ENCODE results near the gene GPX2. TPM values are rescaled to one million over a fixed set of nuclear protein-coding genes. Genes with fewer than 3 reads are reported as not detected.

The GPX2 gene
- total and polyA plus RNA-seq, 2 of the 4 experiments (the other 2 are of a cell fraction): not detected

DNA sequence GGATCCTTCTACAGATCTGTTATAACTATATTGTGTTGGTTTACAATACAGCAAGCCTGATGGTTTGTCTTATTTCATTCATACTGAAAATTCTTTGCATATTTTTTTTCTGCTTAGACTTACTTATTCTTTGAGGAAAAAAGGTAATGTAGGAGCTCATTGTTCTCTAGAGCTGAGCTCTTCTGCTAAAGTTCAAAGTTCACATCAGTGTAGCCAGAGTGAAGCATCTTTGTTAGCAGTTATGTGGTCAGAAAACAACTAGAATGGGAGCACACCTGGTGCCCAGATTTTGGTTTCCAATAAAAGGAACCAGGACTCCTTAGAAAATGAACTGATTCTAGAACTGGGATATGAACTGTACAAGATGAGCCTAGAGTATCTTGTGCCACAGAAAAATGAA, 10.3 kb downstream of the GPX2 start:
- no peak overlapping the region for H3K4ac ChIP-seq (ENCODE audit: low read depth, low read length)
- no peak overlapping the region for H4K91ac ChIP-seq (ENCODE audit: insufficient read depth, low read depth, low read length)
- no peak overlapping the region for H3K4me2 ChIP-seq (ENCODE audit: low read depth, low read length)
- H4K5ac ChIP-seq (ENCODE audit: low read depth, low read length): no peak overlapping the region
- H4K8ac ChIP-seq (ENCODE audit: low read depth in 2 of 2, low read length in 2 of 2): no peak overlapping the region
- H3K27me3 ChIP-seq (ENCODE audit: control insufficient read depth, insufficient read depth, low read length): no peaks in the 10 kb centered on the region
- no peak overlapping the region for H2BK20ac ChIP-seq (ENCODE audit: low read depth, low read length)
- ChIA-PET CTCF (interaction anchor here (0.6 kb wide), 1 partner anchor 185 kb away, joined by 4 read pairs; no protein-coding TSS in a partner anchor), POLR2A (ENCODE audit: unreplicated experiment) (no interaction called here)
- dilution Hi-C loops (cut with HindIII; ENCODE audit: low sequenced_read_pairs, unreplicated experiment): no loop called here
- no peak overlapping the region for H3K18ac ChIP-seq (ENCODE audit: low read depth, low read length)
- H3K9me3 ChIP-seq (ENCODE audit: control insufficient read depth, insufficient read depth, low read length): no peaks in the 10 kb centered on the region
- no peaks in the 10 kb centered on the region; the same call in 1 of the 2 replicates for H3K4me1 ChIP-seq (ENCODE audit: control insufficient read depth, insufficient read depth, low read length)
- ATAC-seq (ENCODE audit: low read depth) (no peak), DNase-seq (no peak)
- no peak overlapping the region for H3K9ac ChIP-seq (ENCODE audit: low read depth, low read length)
- H2BK120ac ChIP-seq (ENCODE audit: low read depth, low read length): no peak overlapping the region
- BruUV-seq (replicated peaks): no TSS peak
- H3K56ac ChIP-seq (ENCODE audit: extremely low read depth, insufficient read depth, low read length): no peak overlapping the region
- TF ChIP-seq RCOR1 (IDR thresholded peaks at IDR 0.05; ENCODE audit: insufficient replicate concordance, low read length) (no peak), POLR2A (IDR thresholded peaks at IDR 0.05; ENCODE audit: low read depth, low read length) (no peak), MAZ (IDR thresholded peaks at IDR 0.05; ENCODE audit: borderline replicate concordance, low read depth, low read length) (no peak), MXI1 (IDR thresholded peaks at IDR 0.05; ENCODE audit: borderline replicate concordance, low read depth, low read length) (no peak), FOS (IDR thresholded peaks at IDR 0.05; ENCODE audit: low read depth, low read length) (no peak), MAFK (IDR thresholded peaks at IDR 0.05; ENCODE audit: low read depth, low read length) (no peak), BHLHE40 (IDR thresholded peaks at IDR 0.05; ENCODE audit: low read depth, low read length) (no peak), RAD21 (IDR thresholded peaks at IDR 0.05; ENCODE audit: low read length) (no peak)
- TF ChIP-seq, protein P1, sequence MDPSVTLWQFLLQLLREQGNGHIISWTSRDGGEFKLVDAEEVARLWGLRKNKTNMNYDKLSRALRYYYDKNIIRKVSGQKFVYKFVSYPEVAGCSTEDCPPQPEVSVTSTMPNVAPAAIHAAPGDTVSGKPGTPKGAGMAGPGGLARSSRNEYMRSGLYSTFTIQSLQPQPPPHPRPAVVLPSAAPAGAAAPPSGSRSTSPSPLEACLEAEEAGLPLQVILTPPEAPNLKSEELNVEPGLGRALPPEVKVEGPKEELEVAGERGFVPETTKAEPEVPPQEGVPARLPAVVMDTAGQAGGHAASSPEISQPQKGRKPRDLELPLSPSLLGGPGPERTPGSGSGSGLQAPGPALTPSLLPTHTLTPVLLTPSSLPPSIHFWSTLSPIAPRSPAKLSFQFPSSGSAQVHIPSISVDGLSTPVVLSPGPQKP (IDR thresholded peaks at IDR 0.05; ENCODE audit: borderline replicate concordance, low read depth, low read length): no peak
- TF ChIP-seq, protein P2, sequence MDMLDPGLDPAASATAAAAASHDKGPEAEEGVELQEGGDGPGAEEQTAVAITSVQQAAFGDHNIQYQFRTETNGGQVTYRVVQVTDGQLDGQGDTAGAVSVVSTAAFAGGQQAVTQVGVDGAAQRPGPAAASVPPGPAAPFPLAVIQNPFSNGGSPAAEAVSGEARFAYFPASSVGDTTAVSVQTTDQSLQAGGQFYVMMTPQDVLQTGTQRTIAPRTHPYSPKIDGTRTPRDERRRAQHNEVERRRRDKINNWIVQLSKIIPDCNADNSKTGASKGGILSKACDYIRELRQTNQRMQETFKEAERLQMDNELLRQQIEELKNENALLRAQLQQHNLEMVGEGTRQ (IDR thresholded peaks at IDR 0.05; ENCODE audit: low read depth, low read length): no peak
- TF ChIP-seq, protein P3, sequence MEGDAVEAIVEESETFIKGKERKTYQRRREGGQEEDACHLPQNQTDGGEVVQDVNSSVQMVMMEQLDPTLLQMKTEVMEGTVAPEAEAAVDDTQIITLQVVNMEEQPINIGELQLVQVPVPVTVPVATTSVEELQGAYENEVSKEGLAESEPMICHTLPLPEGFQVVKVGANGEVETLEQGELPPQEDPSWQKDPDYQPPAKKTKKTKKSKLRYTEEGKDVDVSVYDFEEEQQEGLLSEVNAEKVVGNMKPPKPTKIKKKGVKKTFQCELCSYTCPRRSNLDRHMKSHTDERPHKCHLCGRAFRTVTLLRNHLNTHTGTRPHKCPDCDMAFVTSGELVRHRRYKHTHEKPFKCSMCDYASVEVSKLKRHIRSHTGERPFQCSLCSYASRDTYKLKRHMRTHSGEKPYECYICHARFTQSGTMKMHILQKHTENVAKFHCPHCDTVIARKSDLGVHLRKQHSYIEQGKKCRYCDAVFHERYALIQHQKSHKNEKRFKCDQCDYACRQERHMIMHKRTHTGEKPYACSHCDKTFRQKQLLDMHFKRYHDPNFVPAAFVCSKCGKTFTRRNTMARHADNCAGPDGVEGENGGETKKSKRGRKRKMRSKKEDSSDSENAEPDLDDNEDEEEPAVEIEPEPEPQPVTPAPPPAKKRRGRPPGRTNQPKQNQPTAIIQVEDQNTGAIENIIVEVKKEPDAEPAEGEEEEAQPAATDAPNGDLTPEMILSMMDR (conservative IDR thresholded peaks at IDR 0.05; ENCODE audit: low read depth, low read length): no peak
- peaks cover 7% of the 10 kb centered on the region for H3K36me3 ChIP-seq (ENCODE audit: control insufficient read depth, insufficient read depth, low read length)
- H3K14ac ChIP-seq (replicated peaks; ENCODE audit: low read depth, low read length): no peak overlapping the region
- H2AK5ac ChIP-seq (ENCODE audit: low read depth, low read length): no peak overlapping the region
- H2BK15ac ChIP-seq (ENCODE audit: low read depth, low read length): no peak overlapping the region
- no peak overlapping the region for H2AK9ac ChIP-seq (replicated peaks; ENCODE audit: low read depth, low read length, poor library complexity)
- H3K4me3 ChIP-seq (ENCODE audit: insufficient read depth, low read depth, low read length): no peak overlapping the region
- H3K27ac ChIP-seq (ENCODE audit: insufficient read depth, low read length): no peak overlapping the region
- intact Hi-C loops (cut with micrococcal nuclease): no loop called here
- no peak overlapping the region for H2BK5ac ChIP-seq (ENCODE audit: low read depth, low read length, poor library complexity, severe bottlenecking)
- no peaks in the 10 kb centered on the region; the same call in 1 of the 2 replicates for H4K20me1 ChIP-seq (ENCODE audit: insufficient read depth, low read length)
- H3K23ac ChIP-seq (ENCODE audit: low read depth, low read length): no peak overlapping the region
- H3K79me1 ChIP-seq (ENCODE audit: low read depth in 1 of 2, low read length in 2 of 2): peaks cover 13 to 14% of the 10 kb centered on the region in 2 experiments
- in situ Hi-C loops (cut with MboI; ENCODE audit: low sequenced_read_pairs): no loop called here
- H3K9me1 ChIP-seq (ENCODE audit: insufficient read depth, low read length): no peaks in the 10 kb centered on the region; the same call in 1 of the 2 replicates
- H2AFZ ChIP-seq (replicated peaks; ENCODE audit: low read length, poor library complexity): no peak overlapping the region
